B cell (primary cell): ENCODE data around the gene ZNF525. TPM values are rescaled to one million over a fixed set of nuclear protein-coding genes. Genes with fewer than 3 reads are reported as not detected.
A peak's percentile ranks its signal among the peaks of the same experiment; 100 is the strongest.

Experiments used
- ATAC-seq: fragments of 200-7000 bp; cut with Tn5 transposase; one replicate; pipeline ENCODE4 v1.10.0; 2021; ENCODE audit warnings: low read depth, mild to moderate bottlenecking, moderate number of reproducible peaks, moderate library complexity
- CTCF ChIA-PET: fragments of 350-600 bp; sonication (Branson Sonifier 250); formaldehyde crosslinking; loops from one replicate; lab custom pipeline; 2021; ENCODE audit warnings: antibody characterized with exemption, inconsistent platforms; lab: Charles Lee
- POLR2A ChIA-PET: fragments of 350-600 bp; sonication (Branson Sonifier 250); formaldehyde crosslinking; loops from one replicate; lab custom pipeline; 2021; ENCODE audit warnings: antibody characterized with exemption; lab: Charles Lee
- DNase-seq: peaks from one replicate; pipeline ENCODE4 v3.0.0; 2013
- H2AFZ ChIP-seq: 2 replicates; pipeline ENCODE4 v1.6.1; 2012; ENCODE audit warnings: mild to moderate bottlenecking, low read depth, low read length; ENCODE audit not compliant: insufficient read depth, poor library complexity, severe bottlenecking
- H3K27ac ChIP-seq, 2 donors: 1 replicate in 1 of 2; 2 replicates in 1 of 2; pipeline ENCODE4 v1.5.1; 2012 to 2013; ENCODE audit warnings: low read length in 2 of 2, mild to moderate bottlenecking in 2 of 2, moderate library complexity in 1 of 2
- H3K27me3 ChIP-seq, 4 experiments: fragments of 200-600 bp in 1 of 4; sonication (generic) in 1 of 4; replicated peaks in 1 of 4; 1 replicate in 2 of 4; 2 replicates in 2 of 4; pipeline versions ENCODE4 v1.6.1 to v1.7.0; 2013 to 2016; ENCODE audit warnings: low read length in 3 of 4, mild to moderate bottlenecking in 2 of 4, mixed read lengths in 1 of 4, moderate library complexity in 1 of 4; ENCODE audit not compliant: insufficient read depth in 4 of 4, control insufficient read depth in 3 of 4; ENCODE audit errors: control extremely low read depth in 1 of 4
- H3K36me3 ChIP-seq, 2 experiments: replicated peaks in 1 of 2; 1 replicate in 1 of 2; 2 replicates in 1 of 2; pipeline versions ENCODE4 v1.6.1 to v1.7.1; 2013; ENCODE audit warnings: low read length in 1 of 2; ENCODE audit not compliant: insufficient read depth in 2 of 2, control insufficient read depth in 1 of 2; ENCODE audit errors: control extremely low read depth in 1 of 2, extremely low read depth in 1 of 2
- H3K4me1 ChIP-seq, 2 donors: fragments of 200-600 bp in 1 of 2; sonication (generic) in 1 of 2; 1 replicate in 1 of 2; 2 replicates in 1 of 2; pipeline versions ENCODE4 v1.5.1 to v1.6.1; 2013 to 2017; ENCODE audit warnings: low read length in 2 of 2; ENCODE audit not compliant: control insufficient read depth in 2 of 2, insufficient read depth in 2 of 2
- H3K4me2 ChIP-seq: replicated peaks from 2 replicates; pipeline ENCODE3; 2012; ENCODE audit warnings: mild to moderate bottlenecking, low read depth, low read length; ENCODE audit not compliant: poor library complexity, severe bottlenecking
- H3K4me3 ChIP-seq, 5 experiments: fragments of 200-600 bp in 1 of 5; sonication (generic) in 1 of 5; 1 replicate in 3 of 5; 2 replicates in 2 of 5; pipeline versions ENCODE4 v1.5.1 to v1.7.0; 2011 to 2016; ENCODE audit warnings: low read length in 4 of 5, mild to moderate bottlenecking in 4 of 5, low read depth in 2 of 5, control low read depth in 1 of 5, moderate library complexity in 1 of 5; ENCODE audit not compliant: insufficient read depth in 1 of 5; ENCODE audit errors: control extremely low read depth in 1 of 5, extremely low read depth in 1 of 5
- H3K79me2 ChIP-seq: fragments of 200-600 bp; sonication (generic); one replicate; pipeline ENCODE4 v1.6.0; 2016; ENCODE audit warnings: low read length; ENCODE audit not compliant: control insufficient read depth, insufficient read depth
- H3K9ac ChIP-seq: fragments of 200-600 bp; sonication (generic); 2 replicates; pipeline ENCODE4 v1.6.1; 2017; ENCODE audit warnings: mild to moderate bottlenecking, low read length, moderate library complexity
- H3K9me3 ChIP-seq, 3 donors: one replicate each; pipeline versions ENCODE4 v1.6.1 to v1.7.1; 2013; ENCODE audit warnings: low read length in 2 of 3; ENCODE audit not compliant: control insufficient read depth in 2 of 3, insufficient read depth in 1 of 3; ENCODE audit errors: control extremely low read depth in 1 of 3
- H4K20me1 ChIP-seq: 2 replicates; pipeline ENCODE4 v1.6.0; 2012; ENCODE audit warnings: mild to moderate bottlenecking, low read length; ENCODE audit not compliant: insufficient read depth, control insufficient read depth, poor library complexity, severe bottlenecking
- H3K27ac Mint-ChIP-seq: one replicate; pipeline ENCODE4 v1.8.0; 2021; ENCODE audit warnings: mixed read lengths
- H3K27me3 Mint-ChIP-seq: one replicate; pipeline ENCODE4 v1.8.0; 2021; ENCODE audit warnings: mixed read lengths
- H3K4me1 Mint-ChIP-seq: one replicate; pipeline ENCODE4 v1.8.0; 2021; ENCODE audit warnings: mixed read lengths
- H3K4me3 Mint-ChIP-seq: one replicate; pipeline ENCODE4 v1.8.0; 2021; ENCODE audit warnings: mixed read lengths
- H3K9me3 Mint-ChIP-seq: one replicate; pipeline ENCODE4 v1.8.0; 2022; ENCODE audit warnings: mixed read lengths; ENCODE audit not compliant: insufficient read depth
- EZH2 ChIP-seq: IDR thresholded peaks from 2 replicates; pipeline ENCODE4 v1.6.1; 2012; ENCODE audit warnings: borderline replicate concordance, low read depth, mild to moderate bottlenecking, moderate library complexity, low read length; ENCODE audit not compliant: insufficient read depth, poor library complexity, severe bottlenecking
- WGBS: methylation state at CpG from one replicate; pipeline ENCODE4 v1.1.5; 2013; ENCODE audit warnings: missing lambda C conversion rate; ENCODE audit not compliant: insufficient coverage; 5-methylcytosine and 5-hydroxymethylcytosine counted together
- intact Hi-C: fragments of 100-400 bp; cut with micrococcal nuclease; formaldehyde crosslinking; loops from one replicate; pipeline ENCODE4 v1.10.0; 2022
- polyA plus RNA-seq: library from polyadenylated mRNA; depleted of rRNA; stranded (reverse); fragments of >200 nt; gene quantifications from 2 replicates; pipeline ENCODE4 v1.2.3, GENCODE V29; 2012
- total RNA-seq, 2 donors: library from RNA; stranded (reverse); fragments of 120-200 nt in 1 of 2; gene quantifications; 1 replicate in 1 of 2; 2 replicates in 1 of 2; pipeline versions ENCODE4 v1.2.3 to v1.2.4, GENCODE V29; 2013 to 2022
- TF ChIP-seq, protein P1 (sequence below): fragments of 200-600 bp; IDR thresholded peaks from one replicate; pipeline ENCODE4 v1.8.0; 2022; ENCODE audit warnings: antibody characterized with exemption, mild to moderate bottlenecking

ZNF525 gene
- total and polyA plus RNA-seq, 2 donors (not counting 1 experiment from before 2014, with no cell fraction given), result 7.5 to 33.8 TPM

DNA sequence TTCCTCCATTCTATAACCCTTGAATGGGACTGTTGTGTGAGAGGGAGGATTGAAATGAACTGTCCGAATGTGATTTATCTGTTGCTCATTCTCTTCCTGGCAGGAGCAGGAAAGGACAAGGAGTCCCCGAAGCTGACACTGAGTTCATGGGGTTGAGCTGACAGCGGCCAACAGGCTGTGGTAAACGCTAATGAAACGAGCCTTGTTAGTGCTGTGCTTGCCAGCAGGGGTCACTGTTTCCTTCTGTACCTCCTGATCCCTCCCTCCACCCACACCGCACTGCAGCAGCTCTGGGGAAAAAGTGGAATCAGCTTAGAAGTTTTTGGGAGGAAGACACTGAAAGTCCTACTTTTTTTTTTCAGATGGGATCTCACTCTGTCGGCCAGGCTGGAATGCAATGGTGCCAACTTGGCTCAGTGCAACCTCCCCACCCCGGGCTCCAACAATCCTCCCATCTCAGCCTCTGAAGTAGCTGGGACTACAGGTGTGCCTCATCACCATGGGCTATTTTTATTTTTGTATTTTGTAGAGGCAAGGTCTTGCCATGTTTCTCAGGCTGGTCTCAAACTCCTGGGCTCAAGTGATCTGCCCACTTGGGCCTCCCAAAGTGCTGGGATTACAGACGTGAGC, 59.6 kb downstream of the ZNF525 start:
- no peak for TF ChIP-seq EZH2
- TF ChIP-seq, protein P1, sequence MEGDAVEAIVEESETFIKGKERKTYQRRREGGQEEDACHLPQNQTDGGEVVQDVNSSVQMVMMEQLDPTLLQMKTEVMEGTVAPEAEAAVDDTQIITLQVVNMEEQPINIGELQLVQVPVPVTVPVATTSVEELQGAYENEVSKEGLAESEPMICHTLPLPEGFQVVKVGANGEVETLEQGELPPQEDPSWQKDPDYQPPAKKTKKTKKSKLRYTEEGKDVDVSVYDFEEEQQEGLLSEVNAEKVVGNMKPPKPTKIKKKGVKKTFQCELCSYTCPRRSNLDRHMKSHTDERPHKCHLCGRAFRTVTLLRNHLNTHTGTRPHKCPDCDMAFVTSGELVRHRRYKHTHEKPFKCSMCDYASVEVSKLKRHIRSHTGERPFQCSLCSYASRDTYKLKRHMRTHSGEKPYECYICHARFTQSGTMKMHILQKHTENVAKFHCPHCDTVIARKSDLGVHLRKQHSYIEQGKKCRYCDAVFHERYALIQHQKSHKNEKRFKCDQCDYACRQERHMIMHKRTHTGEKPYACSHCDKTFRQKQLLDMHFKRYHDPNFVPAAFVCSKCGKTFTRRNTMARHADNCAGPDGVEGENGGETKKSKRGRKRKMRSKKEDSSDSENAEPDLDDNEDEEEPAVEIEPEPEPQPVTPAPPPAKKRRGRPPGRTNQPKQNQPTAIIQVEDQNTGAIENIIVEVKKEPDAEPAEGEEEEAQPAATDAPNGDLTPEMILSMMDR, result peak; percentile 86
- no peaks in the 10 kb centered on the region for H3K27me3 ChIP-seq
- WGBS, result 22% methylated on average over 4 of the region's 9 CpGs
- no peak overlapping the region for H3K4me2 ChIP-seq
- no peaks in the 10 kb centered on the region for H4K20me1 ChIP-seq
- intact Hi-C loops, result loop anchor here (1.0 kb wide), 1 partner anchor 87 kb away; no protein-coding TSS in a partner anchor
- no peak overlapping the region for H3K27ac Mint-ChIP-seq
- no peak overlapping the region for H3K9ac ChIP-seq
- CTCF ChIA-PET, result interaction anchor here (0.6 to 3.6 kb wide), 21 partner anchors 8 to 1341 kb away, joined by 3 to 23 read pairs (median 3); no protein-coding TSS in a partner anchor
- no peak overlapping the region for H3K4me3 ChIP-seq
- POLR2A ChIA-PET, result interaction anchor here (0.7 kb wide), 1 partner anchor 239 kb away, joined by 3 read pairs; no protein-coding TSS in a partner anchor
- H3K27ac ChIP-seq, result no peak overlapping the region
- ATAC-seq, result peak; percentile 93
- H3K4me1 Mint-ChIP-seq, result peaks cover 3% of the 10 kb centered on the region
- peak; percentile 78 for DNase-seq
- H3K4me3 Mint-ChIP-seq, result no peak overlapping the region
- no peaks in the 10 kb centered on the region for H3K4me1 ChIP-seq
- peaks cover 0 to 4% (median 0%) of the 10 kb centered on the region in 3 donors for H3K9me3 ChIP-seq
- no peaks in the 10 kb centered on the region for H3K27me3 Mint-ChIP-seq
- no peaks in the 10 kb centered on the region for H3K79me2 ChIP-seq
- no peaks in the 10 kb centered on the region for H3K9me3 Mint-ChIP-seq
- H2AFZ ChIP-seq, result no peak overlapping the region
- H3K36me3 ChIP-seq, result no peaks in the 10 kb centered on the region
